HG03460 (cell line): ENCODE results near the gene TSEN34.
"Not testable (repeated sequence)": the region's sequence is repeated elsewhere in the genome, so short reads cannot be mapped to it uniquely, and the experiment has no call there.

Source experiments
- ATAC-seq: cut with Tn5 transposase; IDR thresholded peaks from one replicate; pipeline ENCODE4 v1.9.1; 2021; ENCODE audit not compliant: unreplicated experiment

The TSEN34 gene

GRCh38 chr19:54160854-54161253, 30.3 kb upstream of the TSEN34 start:
- no peak for ATAC-seq

DNA sequence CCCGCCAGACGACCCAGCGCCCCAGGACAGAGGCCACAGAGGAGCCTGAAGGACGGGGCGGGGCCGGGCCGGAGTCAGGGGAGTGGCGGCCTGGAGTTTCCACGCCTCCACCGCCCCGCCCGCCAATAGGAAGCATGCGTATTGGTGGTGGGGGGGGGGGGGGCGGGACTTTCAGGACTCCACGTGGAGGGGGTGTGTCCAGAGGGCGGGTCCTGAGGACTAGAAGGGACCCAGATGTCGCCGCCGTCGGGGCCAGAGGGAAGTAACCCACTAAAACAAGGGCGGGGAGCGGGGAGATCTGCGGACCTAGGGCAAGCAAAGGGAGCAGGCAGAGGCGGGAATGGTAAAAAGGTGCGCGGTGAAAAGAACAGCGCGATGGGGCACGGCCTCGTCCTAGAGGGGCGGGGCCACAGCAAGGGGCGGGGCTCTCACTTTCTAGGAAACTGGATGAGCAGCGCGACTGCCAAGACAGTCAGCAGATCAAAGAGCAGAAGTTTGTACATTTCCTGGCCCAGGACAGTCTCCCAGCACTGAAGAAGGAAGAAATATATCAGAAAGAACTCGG, 28.8 kb upstream of the TSEN34 start:
- no peak for ATAC-seq

- ATAC-seq, result no peak
Observed at GRCh38 chr19:54162884-54163283, 28.2 kb upstream of the TSEN34 start.

- no peak for ATAC-seq
Observed at GRCh38 chr19:54164369-54165068, 26.6 kb upstream of the TSEN34 start.

DNA sequence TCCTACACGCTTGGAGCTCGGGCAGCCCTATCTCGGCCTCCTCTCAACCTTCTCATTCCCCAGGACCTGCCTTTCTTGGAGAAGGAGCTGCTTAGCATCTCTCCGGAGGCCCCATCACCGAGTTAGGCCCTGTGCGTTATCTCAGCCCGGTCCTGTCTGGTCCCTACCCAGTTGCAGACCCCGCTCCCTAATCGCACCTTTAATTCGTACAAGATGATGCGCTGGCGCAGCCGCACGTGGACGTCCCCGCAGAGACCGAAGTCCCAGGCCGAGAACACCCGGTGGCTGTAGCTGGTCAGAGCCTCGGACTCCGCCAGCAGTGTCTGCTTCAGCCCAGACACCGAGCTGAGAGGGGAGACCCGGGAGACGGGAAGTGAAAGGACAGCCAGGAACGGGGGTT, 25.9 kb upstream of the TSEN34 start:
- no peak for ATAC-seq

GRCh38 chr19:54168174-54168917, 22.8 kb upstream of the TSEN34 start:
- no peak for ATAC-seq

GRCh38 chr19:54169149-54169740, 21.9 kb upstream of the TSEN34 start:
- no peak for ATAC-seq

DNA sequence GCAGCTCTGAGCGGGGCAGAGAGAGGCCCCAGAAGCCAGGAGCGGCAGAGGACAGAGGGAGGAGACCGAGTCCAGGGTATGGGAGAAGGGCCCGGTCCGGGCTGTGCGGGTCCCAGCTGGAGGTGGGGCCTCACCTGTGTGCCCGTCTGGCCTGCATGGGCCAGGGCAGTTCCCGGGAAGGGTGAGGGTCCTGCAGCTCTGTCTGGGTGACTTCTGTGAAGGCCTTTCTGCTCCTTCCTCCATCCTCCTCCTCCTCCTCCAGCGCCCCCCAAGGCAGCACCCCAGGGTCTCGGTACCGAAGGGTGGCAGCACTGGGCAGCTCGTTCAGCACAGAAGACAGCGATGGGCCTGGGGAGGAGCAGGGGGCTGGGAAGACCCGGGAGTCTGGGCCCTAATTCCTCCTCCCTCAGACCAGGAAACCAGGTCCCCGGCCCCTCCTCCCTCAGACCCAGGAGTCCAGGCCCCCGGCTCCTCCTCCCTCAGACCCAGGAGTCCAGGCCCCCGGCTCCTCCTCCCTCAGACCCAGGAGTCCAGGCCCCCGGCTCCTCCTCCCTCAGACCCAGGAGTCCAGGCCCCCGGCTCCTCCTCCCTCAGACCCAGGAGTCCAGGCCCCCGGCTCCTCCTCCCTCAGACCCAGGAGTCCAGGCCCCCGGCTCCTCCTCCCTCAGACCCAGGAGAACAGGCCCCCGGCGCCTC, 19.2 kb upstream of the TSEN34 start:
- ATAC-seq, result not testable (repeated sequence)

DNA sequence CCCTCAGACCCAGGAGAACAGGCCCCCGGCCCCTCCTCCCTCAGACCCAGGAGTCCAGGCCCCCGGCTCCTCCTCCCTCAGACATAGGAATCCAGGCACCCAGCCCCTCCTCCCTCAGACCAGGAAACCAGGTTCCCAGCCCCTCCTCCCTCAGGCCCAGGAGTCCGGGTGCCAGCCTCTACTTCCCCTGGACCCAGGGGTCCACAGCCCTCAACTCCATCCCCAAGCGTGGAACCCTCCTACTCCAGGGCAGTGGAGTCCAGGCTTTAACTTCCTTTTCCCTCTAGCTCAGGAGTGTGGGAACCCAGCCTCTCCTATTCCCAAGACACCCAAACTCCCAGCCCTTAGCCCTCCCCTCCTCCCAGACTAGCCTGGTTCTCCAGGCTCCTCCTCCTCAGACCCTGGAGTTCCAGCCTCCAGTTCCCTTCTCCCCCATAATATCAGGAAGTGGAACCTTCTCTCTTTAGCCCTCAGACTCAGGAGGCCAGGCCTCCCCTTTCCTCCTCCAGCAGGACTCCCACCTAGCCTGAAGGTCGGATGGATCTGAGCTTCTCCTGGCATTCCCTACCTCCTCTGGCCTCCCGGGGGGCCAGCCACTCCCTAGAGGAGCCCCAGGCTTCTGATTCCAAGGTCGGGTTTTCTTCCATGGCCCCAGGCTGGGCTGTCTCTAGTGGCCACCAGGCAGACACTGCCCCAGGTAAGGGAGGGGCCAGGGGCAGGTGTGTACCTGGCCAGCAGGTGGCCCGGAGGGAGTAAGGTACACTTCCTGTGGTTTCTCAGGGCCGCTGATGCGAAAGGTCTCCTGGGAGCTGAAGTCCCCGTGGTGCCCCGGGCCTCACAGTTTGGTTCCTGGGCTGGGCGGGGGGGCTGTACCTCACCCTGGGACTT, 18.4 kb upstream of the TSEN34 start, which contains the start of gene TMC4:
Gene TMC4, minus strand, starts transcription at position 690 of the 888 bp plus-strand sequence. Its CDS starts 43 bp downstream, at position 647.
- no peak for ATAC-seq

DNA sequence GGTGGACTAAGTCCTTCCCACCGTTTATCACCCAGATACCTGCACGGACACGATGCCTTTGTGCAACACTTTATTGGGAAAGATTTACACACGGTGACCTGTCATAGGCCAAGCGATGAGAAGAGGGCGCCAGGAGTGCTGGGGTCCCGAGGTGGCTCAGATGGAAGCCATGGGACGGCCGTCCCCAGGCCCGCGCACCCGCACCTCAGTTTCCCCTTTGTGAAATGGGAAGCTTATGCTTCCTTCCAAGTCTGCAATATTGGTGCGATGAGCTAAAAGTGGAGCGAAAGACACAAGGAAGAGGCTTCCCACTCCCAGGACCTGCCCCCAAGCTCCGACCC, 17.8 kb upstream of the TSEN34 start:
- no peak for ATAC-seq

- no peak for ATAC-seq
Observed at GRCh38 chr19:54173951-54174834, 16.9 kb upstream of the TSEN34 start.

DNA sequence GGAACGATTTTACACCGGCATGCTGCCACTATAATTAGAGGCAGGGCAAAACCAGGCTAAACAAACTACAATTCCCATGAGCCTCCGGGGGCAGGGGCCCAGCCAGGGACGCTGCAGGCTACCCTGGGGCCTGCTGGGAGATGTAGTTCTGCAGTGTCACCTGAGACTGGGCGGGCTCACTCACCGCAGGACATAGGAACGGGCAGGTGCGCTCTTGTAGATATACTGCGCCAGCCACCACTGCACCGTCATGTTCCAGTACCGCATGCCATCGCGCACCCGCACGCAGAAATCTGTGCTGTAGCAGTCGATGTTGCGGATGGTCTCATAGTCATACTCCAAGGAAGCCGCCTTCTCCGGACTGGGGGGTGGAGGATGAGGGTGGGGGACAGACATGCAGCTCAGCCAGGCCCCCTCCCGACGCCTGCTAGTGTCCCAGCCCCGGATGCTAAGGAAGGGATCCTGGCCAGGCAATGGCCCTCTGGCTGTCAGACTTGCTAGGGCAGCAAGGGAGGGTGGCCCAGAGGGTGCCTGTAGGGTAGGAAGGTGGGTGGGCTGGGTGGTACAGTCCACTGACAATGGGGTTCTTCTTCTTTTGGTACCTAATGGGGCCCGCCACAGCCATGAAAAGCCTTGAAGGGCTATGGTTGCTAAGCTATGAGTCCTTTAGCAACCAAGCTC, 12.4 kb upstream of the TSEN34 start:
- ATAC-seq, result no peak

- no peak for ATAC-seq
Observed at GRCh38 chr19:54179262-54179852, 11.8 kb upstream of the TSEN34 start.

DNA sequence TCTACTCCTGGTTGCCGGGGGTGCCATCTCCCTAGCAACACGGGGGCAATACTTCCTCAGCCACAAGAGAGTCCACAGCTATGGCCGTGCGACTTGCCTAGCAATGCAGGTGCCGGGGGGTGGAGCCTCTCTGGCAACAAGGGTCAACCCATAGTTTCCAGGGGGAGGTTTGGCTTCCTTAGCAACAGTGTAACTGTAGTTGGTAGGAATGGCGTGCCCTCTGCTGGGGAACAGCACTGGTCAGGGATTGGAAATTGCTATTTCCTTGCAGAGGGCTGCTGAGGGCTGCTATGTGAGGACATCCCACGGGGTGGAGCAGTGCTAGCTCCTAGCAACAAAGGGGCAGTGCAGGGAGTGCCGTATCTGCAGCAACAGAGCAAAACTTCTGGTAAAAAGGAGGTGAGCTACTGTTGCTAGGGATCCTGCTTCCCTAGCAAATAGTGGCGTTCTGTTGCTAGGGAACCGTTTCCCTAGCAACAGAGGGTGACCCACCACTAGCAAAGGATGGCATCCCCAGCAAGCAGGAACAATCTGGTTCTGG, 11.1 kb upstream of the TSEN34 start:
- no peak for ATAC-seq

GRCh38 chr19:54180691-54181091, 10.4 kb upstream of the TSEN34 start:
- no peak for ATAC-seq

DNA sequence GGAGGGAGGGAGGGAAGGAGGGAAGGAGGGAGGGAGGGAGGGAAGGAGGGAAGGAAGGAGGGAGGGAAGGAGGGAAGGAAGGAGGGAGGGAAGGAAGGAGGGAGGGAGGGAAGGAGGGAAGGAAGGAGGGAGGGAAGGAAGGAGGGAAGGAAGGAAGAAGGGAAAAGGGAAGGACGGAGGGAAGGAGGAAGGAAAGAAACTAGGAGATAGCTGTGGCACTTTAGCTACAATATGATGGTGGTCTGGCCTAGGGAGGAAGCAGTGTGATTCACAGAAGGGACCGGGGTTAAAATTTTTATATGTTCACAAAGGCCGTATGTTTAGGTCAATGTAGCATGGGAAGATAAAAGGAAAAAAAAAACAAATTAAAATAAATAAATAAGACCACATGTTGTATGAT, 9.2 kb upstream of the TSEN34 start:
- not testable (repeated sequence) for ATAC-seq

DNA sequence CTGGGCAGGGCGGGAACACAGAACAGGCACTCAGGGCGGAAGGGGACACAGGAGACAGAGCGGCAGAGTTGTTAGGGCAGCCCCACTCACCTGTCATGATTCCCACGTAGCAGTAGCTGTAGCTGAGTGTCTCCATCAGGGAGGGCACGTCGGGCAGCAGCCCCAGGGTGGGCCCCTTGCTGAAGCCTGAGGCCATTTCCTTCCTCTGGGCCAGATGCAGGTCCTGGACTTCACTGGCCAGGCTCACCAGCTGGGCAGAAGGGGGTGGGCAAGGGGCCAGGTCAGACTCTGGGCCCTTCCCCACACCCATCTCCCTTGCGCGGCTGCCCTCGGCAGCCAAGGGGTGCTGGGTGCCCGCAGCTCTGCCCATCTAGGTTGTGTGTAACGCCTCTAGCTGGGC, 7.7 kb upstream of the TSEN34 start:
- no peak for ATAC-seq

GRCh38 chr19:54186351-54186750, 4.8 kb upstream of the TSEN34 start:
- ATAC-seq, result no peak
